ENCODE measurements around the gene UGT2A3.
"Not testable (repeated sequence)": the region's sequence is repeated elsewhere in the genome, so short reads cannot be mapped to it uniquely, and the experiment has no call there.

The UGT2A3 gene

GRCh38 chr4:68963374-68963773 is 11.8 kb upstream of the UGT2A3 start:
- TF ChIP-seq CTCF (IDR thresholded peaks at IDR 0.05; ENCODE audit: low read depth, low read length, missing control alignments): no peak
- no peak for DNase-seq
- Histone ChIP-seq H3K27me3 (replicated peaks) (no peaks in the 10 kb centered on the region), H3K27ac (no peak overlapping the region), H3K4me3 (ENCODE audit: low read depth, low read length) (no peak overlapping the region), H3K36me3 (replicated peaks) (no peaks in the 10 kb centered on the region)
- in situ Hi-C loops (cut with HindIII; ENCODE audit: low pct_ligation_motif_present, low sequenced_read_pairs): no loop called here

- in situ Hi-C loops (cut with HindIII; ENCODE audit: low pct_ligation_motif_present, low sequenced_read_pairs): no loop called here
- Histone ChIP-seq H3K36me3 (replicated peaks) (no peaks in the 10 kb centered on the region), H3K27me3 (replicated peaks) (no peaks in the 10 kb centered on the region), H3K4me3 (ENCODE audit: low read depth, low read length) (no peak overlapping the region), H3K27ac (no peak overlapping the region)
- TF ChIP-seq CTCF (IDR thresholded peaks at IDR 0.05; ENCODE audit: low read depth, low read length, missing control alignments): no peak
- no peak for DNase-seq
Observed at GRCh38 chr4:68962868-68963267, 11.3 kb upstream of the UGT2A3 start.

GRCh38 chr4:68960294-68961163 is 8.9 kb upstream of the UGT2A3 start:
- Histone ChIP-seq H3K4me3 (ENCODE audit: low read depth, low read length) (no peak overlapping the region), H3K36me3 (replicated peaks) (no peaks in the 10 kb centered on the region), H3K27me3 (replicated peaks) (no peaks in the 10 kb centered on the region), H3K27ac (no peak overlapping the region)
- in situ Hi-C loops (cut with HindIII; ENCODE audit: low pct_ligation_motif_present, low sequenced_read_pairs): no loop called here
- no peak for DNase-seq
- TF ChIP-seq CTCF (IDR thresholded peaks at IDR 0.05; ENCODE audit: low read depth, low read length, missing control alignments): no peak

GRCh38 chr4:68959085-68959484 is 7.5 kb upstream of the UGT2A3 start:
- H3K27ac ChIP-seq; DNase-seq; H3K36me3 ChIP-seq (replicated peaks); in situ Hi-C loops (cut with HindIII; ENCODE audit: low pct_ligation_motif_present, low sequenced_read_pairs); H3K27me3 ChIP-seq (replicated peaks); H3K4me3 ChIP-seq (ENCODE audit: low read depth, low read length): not testable (repeated sequence)

GRCh38 chr4:68954126-68954525 is 2.5 kb upstream of the UGT2A3 start:
- no peaks in the 10 kb centered on the region for H3K27me3 ChIP-seq (replicated peaks)
- TF ChIP-seq CTCF (IDR thresholded peaks at IDR 0.05; ENCODE audit: low read depth, low read length, missing control alignments): no peak
- H3K36me3 ChIP-seq (replicated peaks): no peaks in the 10 kb centered on the region
- no peak overlapping the region for H3K4me3 ChIP-seq (ENCODE audit: low read depth, low read length)
- H3K27ac ChIP-seq: no peak overlapping the region
- DNase-seq: no peak
- in situ Hi-C loops (cut with HindIII; ENCODE audit: low pct_ligation_motif_present, low sequenced_read_pairs): no loop called here

- Histone ChIP-seq H3K27me3 (replicated peaks) (no peaks in the 10 kb centered on the region), H3K4me3 (ENCODE audit: low read depth, low read length) (no peak overlapping the region), H3K27ac (no peak overlapping the region), H3K36me3 (replicated peaks) (no peaks in the 10 kb centered on the region)
- no peak for DNase-seq
- in situ Hi-C loops (cut with HindIII; ENCODE audit: low pct_ligation_motif_present, low sequenced_read_pairs): no loop called here
- no peak for TF ChIP-seq CTCF (IDR thresholded peaks at IDR 0.05; ENCODE audit: low read depth, low read length, missing control alignments)
Observed at GRCh38 chr4:68953056-68953596, 1.5 kb upstream of the UGT2A3 start.

Data from brain microvascular endothelial cell (primary cell).